HL-60 (cell line): ENCODE data around the gene OR5H6.

ENCODE experiments used
- GABPA ChIP-seq: IDR thresholded peaks from 2 replicates; pipeline ENCODE4 v1.6.1; 2012; ENCODE audit warnings: low read depth
- POLR2AphosphoS5 ChIP-seq: IDR thresholded peaks from 2 replicates; pipeline ENCODE4 v1.6.1; 2012; ENCODE audit warnings: low read depth
- SPI1 ChIP-seq: IDR thresholded peaks from 2 replicates; pipeline ENCODE4 v1.6.1; 2012; ENCODE audit warnings: low read depth, mild to moderate bottlenecking, borderline replicate concordance
- TF ChIP-seq, protein P1 (sequence below): IDR thresholded peaks from one replicate; pipeline ENCODE4 v1.5.1; 2011; ENCODE audit warnings: low read length, control low read depth, inconsistent platforms; ENCODE audit not compliant: insufficient read depth
- TF ChIP-seq, protein P2 (sequence below): IDR thresholded peaks from 2 replicates; pipeline ENCODE4 v1.6.1; 2012; ENCODE audit warnings: low read depth; ENCODE audit not compliant: insufficient replicate concordance

DNA sequence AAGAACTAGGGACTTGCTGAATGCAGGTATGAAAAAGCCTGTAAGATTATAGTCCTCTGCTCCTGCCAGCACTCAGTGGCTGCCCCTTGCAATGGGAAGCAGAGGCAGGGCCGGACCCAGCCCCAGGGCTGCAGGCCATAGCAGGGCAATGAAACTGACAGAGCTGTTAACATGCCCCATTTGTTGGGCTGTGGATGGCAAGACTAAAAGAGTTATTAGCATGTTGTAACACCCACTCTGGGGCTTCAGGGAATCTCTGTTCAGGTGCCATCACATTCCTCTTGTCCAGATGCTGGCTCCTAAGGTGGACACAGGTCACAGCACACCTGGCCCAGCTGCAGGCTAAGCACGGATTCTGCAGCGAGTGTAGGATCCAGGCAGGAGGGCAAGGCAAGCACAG, 10.9 kb downstream of the OR5H6 start:
- TF ChIP-seq, protein P1, sequence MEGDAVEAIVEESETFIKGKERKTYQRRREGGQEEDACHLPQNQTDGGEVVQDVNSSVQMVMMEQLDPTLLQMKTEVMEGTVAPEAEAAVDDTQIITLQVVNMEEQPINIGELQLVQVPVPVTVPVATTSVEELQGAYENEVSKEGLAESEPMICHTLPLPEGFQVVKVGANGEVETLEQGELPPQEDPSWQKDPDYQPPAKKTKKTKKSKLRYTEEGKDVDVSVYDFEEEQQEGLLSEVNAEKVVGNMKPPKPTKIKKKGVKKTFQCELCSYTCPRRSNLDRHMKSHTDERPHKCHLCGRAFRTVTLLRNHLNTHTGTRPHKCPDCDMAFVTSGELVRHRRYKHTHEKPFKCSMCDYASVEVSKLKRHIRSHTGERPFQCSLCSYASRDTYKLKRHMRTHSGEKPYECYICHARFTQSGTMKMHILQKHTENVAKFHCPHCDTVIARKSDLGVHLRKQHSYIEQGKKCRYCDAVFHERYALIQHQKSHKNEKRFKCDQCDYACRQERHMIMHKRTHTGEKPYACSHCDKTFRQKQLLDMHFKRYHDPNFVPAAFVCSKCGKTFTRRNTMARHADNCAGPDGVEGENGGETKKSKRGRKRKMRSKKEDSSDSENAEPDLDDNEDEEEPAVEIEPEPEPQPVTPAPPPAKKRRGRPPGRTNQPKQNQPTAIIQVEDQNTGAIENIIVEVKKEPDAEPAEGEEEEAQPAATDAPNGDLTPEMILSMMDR = no peak
- TF ChIP-seq GABPA = no peak
- TF ChIP-seq, protein P2, sequence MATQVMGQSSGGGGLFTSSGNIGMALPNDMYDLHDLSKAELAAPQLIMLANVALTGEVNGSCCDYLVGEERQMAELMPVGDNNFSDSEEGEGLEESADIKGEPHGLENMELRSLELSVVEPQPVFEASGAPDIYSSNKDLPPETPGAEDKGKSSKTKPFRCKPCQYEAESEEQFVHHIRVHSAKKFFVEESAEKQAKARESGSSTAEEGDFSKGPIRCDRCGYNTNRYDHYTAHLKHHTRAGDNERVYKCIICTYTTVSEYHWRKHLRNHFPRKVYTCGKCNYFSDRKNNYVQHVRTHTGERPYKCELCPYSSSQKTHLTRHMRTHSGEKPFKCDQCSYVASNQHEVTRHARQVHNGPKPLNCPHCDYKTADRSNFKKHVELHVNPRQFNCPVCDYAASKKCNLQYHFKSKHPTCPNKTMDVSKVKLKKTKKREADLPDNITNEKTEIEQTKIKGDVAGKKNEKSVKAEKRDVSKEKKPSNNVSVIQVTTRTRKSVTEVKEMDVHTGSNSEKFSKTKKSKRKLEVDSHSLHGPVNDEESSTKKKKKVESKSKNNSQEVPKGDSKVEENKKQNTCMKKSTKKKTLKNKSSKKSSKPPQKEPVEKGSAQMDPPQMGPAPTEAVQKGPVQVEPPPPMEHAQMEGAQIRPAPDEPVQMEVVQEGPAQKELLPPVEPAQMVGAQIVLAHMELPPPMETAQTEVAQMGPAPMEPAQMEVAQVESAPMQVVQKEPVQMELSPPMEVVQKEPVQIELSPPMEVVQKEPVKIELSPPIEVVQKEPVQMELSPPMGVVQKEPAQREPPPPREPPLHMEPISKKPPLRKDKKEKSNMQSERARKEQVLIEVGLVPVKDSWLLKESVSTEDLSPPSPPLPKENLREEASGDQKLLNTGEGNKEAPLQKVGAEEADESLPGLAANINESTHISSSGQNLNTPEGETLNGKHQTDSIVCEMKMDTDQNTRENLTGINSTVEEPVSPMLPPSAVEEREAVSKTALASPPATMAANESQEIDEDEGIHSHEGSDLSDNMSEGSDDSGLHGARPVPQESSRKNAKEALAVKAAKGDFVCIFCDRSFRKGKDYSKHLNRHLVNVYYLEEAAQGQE = no peak
- TF ChIP-seq POLR2AphosphoS5 = no peak
- no peak for TF ChIP-seq SPI1
